ENCODE results near the gene CCDC60.

CCDC60 gene

GRCh38 chr12:119556854-119557253 lies 222.3 kb downstream of the CCDC60 start:
- no peak for DNase-seq

DNA sequence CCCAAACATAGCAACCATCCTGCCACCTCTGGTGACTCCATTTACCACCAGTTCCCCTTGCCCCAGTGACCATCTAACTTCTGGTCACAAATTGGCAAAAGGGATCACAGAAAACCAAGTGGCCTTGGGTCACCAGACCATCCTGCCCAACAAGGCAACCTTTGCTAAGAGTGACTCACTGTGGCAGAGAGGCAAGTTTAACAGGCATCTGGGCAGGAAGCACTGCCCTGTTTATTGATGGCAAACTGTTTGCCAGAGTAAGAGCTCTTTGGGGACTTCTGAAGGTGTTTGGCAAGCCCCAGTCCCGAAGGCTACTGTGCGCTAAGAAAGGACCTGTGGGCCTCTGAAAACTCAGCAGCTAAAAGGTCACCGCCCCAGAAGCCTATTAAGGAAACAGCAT lies 230.9 kb downstream of the CCDC60 start:
- DNase-seq, result no peak

DNA sequence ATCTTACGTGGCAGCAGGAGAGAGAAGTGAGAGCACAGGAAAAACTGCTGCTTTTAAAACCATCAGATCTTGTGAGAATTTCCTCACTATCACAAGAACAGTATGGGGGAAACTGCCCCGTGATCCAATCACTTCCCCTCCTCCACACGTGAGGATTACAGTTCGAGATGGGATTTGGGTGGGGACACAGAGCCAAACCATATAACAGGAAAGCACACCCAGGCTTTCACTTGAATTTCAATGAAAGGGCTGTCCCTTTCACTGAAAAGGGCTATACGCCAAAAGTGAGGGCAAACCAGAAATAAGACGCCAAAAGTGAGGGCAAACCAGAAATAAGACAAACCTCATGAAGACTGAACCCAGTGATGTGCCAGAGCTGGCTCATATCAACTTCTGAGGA lies 236.2 kb downstream of the CCDC60 start:
- DNase-seq, result no peak

- no peak for DNase-seq
These were observed 238.6 kb downstream of the CCDC60 start for GRCh38 chr12:119573086-119573485.

DNA sequence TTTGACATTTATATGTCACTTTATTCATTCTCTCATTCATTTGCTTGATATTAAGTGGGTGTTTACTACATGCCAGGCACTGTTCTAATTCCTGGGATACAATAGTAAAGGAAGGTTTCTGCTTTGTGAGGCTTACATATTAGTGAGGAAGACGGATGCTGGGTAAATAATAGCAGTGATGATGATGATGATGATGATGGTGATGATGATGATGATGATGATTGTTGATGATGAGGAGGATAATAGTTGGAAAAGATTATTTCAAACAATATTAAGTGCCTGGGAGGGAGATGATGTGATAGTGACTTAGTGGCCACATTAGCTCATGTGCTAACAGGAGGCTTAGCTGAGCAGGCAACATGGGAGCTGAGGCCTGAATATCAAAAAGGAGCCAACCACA lies 239.7 kb downstream of the CCDC60 start:
- no peak for DNase-seq

DNA sequence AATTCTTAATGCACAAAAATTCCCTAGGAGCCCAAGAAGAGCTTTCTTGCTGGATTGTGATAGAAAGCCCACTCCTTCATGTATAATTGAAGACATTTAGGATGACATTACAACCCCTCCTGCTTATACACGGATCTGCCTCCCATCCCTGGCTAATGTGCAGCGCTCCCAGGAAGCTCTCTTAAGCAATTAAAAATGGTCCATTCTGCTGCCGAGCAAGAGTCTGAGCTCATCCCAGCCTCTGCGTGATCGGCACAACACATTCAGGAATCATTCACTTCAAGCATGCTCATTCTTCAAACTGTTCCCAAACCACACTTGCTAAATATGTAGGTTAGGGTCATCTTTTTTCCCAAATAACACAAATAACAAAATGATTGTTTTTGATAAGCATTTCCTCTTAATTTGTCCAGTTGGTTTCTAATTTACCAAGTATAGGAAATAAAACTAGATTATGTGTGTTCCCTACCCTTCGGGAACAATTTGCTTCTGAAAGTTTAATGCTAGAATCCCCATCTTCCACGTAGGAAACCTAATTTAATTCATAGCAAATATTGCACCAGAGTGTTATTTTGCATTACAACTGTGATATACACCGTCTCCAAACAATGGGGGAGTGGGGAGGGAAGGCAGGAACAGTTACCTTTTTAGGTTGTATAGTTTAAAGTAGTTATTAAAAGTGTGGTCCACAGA lies 241.7 kb downstream of the CCDC60 start:
- no peak for DNase-seq

DNA sequence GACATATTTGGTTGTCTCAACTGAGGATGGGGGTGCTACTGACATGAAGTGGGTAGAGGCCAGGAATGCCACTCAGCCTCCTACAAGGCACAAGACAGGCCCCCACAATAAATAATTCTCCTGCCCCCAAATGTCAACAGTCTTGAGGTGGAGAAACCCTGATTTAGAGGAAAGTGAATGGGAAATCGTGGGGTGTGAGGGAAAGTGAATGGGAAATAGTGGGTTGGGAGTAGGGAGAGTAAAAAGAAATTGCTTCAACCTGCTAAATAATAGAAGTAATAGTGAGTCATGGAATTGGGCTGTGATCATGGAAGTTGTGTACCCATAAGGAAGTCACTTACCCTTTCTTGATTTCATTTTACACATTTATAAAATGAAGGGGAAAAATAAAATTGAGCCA lies 242.4 kb downstream of the CCDC60 start:
- DNase-seq, result no peak

GRCh38 chr12:119578112-119578511 lies 243.6 kb downstream of the CCDC60 start:
- no peak for DNase-seq

DNA sequence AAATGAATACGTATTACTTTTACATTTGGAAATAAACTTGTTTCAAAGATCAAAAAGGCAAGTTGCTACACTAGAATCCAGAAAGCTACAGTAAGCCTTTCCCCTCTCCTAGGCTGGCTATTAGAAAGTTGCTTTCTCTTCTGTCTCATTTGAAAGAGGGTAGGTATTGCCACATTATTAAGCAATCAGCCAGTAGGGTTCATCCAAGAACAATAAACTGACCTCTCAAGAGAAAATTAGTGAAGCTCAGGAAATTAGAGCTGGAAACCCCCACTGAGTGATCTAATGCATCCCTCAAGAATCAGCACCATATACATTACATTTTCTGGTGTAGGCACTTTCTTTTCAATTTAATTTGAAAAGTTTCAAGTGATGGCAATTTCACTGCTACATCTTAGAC lies 254.6 kb downstream of the CCDC60 start:
- DNase-seq, result no peak

DNA sequence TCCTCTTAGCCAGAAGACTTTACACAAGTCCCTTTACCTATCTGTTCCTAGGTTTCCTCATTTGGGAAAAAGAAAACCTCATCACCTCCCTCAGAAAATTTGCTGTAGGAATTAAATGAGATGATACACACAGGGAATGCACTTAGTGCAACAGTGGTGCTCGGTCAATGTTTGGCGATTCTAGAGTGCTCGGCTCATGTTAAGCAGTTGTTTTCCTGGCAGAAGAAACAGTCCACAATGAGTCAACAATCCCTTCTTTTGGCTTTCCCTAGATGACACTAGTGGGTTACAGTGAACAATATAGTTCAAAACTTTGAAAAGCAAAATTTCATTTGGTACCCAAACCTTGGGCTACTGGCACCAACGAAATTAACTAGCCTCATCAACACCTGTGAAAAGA lies 255.1 kb downstream of the CCDC60 start:
- DNase-seq, result no peak

Measured in NCI-H1436 (cell line).